Peyer's patch (tissue), 4 donors: Measurements from ENCODE around the gene CBX8. TPM values are rescaled to one million over a fixed set of nuclear protein-coding genes. Genes with fewer than 3 reads are reported as not detected.

Experiments
- DNase-seq, 3 donors: peaks; one replicate each; pipeline ENCODE4 v3.0.0-alpha.2; 2017 to 2019
- H3K27ac ChIP-seq, 4 donors: fragments of 200-600 bp; sonication (generic); one replicate each; pipeline ENCODE4 v1.5.1; 2016 to 2019
- H3K27me3 ChIP-seq, 2 donors: fragments of 200-600 bp; sonication (generic); one replicate each; pipeline ENCODE4 v1.5.1; 2019
- H3K36me3 ChIP-seq, 3 donors: fragments of 200-600 bp; sonication (generic); one replicate each; pipeline ENCODE4 v1.5.1; 2016 to 2019
- H3K4me1 ChIP-seq, 4 donors: fragments of 200-600 bp; sonication (generic); one replicate each; pipeline ENCODE4 v1.5.1; 2016 to 2019
- H3K4me3 ChIP-seq, 4 donors: fragments of 200-600 bp; sonication (generic); 1 replicate in 3 of 4; 2 replicates in 1 of 4; pipeline ENCODE4 v1.5.1; 2016 to 2019; ENCODE audit warnings: mild to moderate bottlenecking in 1 of 4
- H3K9me3 ChIP-seq, 4 donors: fragments of 200-600 bp; sonication (generic); one replicate each; pipeline ENCODE4 v1.5.1; 2016 to 2019; ENCODE audit warnings: mild to moderate bottlenecking in 1 of 4
- CTCF ChIP-seq, 6 experiments: fragments of 450-650 bp in 4 of 6; fragments of 200-600 bp in 2 of 6; sonication (generic) in 1 of 6; IDR thresholded peaks; one replicate each; pipeline ENCODE4 v1.5.1; 2017 to 2019; ENCODE audit warnings: antibody characterized with exemption in 6 of 6, mild to moderate bottlenecking in 3 of 6, moderate library complexity in 1 of 6
- POLR2A ChIP-seq, 2 donors: fragments of 450-650 bp; IDR thresholded peaks; one replicate each; pipeline ENCODE4 v1.5.1; 2017; ENCODE audit warnings: antibody characterized with exemption in 2 of 2, mild to moderate bottlenecking in 2 of 2, moderate library complexity in 2 of 2
- total RNA-seq, 4 donors: library from RNA; depleted of rRNA; stranded (reverse); fragments of >200 nt; gene quantifications; one replicate each; pipeline ENCODE4 v1.1.0, GENCODE V29; 2016

CBX8 gene
- total RNA-seq, 4 donors from 2014 or later: 2.5 to 14.9 (median 3.5) TPM

GRCh38 chr17:79810130-79811010, 13.5 kb upstream of the CBX8 start:
- TF ChIP-seq POLR2A (IDR thresholded peaks at IDR 0.05): no peak
- TF ChIP-seq CTCF (IDR thresholded peaks at IDR 0.05): no peak
- Histone ChIP-seq H3K27me3 (peaks cover 0 to 94% of the 10 kb centered on the region in 2 donors), H3K27ac (no peak overlapping the region), H3K9me3 (no peaks in the 10 kb centered on the region), H3K4me1 (peaks cover 21 to 63% (median 45%) of the 10 kb centered on the region in 4 donors), H3K36me3 (no peaks in the 10 kb centered on the region), H3K4me3 (peak overlapping the region in 2 of 4 donors; percentile 9 to 38)
- peak; percentile 55 to 86 (median 82) for DNase-seq

- H3K9me3 ChIP-seq: no peaks in the 10 kb centered on the region
- H3K4me3 ChIP-seq: peak overlapping the region in 1 of 4 donors; percentile 38
- no peak for DNase-seq
- TF ChIP-seq CTCF (IDR thresholded peaks at IDR 0.05) (no peak), POLR2A (IDR thresholded peaks at IDR 0.05) (no peak)
- no peaks in the 10 kb centered on the region for H3K36me3 ChIP-seq
- peaks cover 17 to 56% (median 38%) of the 10 kb centered on the region in 4 donors for H3K4me1 ChIP-seq
- H3K27me3 ChIP-seq: peaks cover 0 to 94% of the 10 kb centered on the region in 2 donors
- H3K27ac ChIP-seq: no peak overlapping the region
Observed at GRCh38 chr17:79809530-79810129, 12.8 kb upstream of the CBX8 start.

DNA sequence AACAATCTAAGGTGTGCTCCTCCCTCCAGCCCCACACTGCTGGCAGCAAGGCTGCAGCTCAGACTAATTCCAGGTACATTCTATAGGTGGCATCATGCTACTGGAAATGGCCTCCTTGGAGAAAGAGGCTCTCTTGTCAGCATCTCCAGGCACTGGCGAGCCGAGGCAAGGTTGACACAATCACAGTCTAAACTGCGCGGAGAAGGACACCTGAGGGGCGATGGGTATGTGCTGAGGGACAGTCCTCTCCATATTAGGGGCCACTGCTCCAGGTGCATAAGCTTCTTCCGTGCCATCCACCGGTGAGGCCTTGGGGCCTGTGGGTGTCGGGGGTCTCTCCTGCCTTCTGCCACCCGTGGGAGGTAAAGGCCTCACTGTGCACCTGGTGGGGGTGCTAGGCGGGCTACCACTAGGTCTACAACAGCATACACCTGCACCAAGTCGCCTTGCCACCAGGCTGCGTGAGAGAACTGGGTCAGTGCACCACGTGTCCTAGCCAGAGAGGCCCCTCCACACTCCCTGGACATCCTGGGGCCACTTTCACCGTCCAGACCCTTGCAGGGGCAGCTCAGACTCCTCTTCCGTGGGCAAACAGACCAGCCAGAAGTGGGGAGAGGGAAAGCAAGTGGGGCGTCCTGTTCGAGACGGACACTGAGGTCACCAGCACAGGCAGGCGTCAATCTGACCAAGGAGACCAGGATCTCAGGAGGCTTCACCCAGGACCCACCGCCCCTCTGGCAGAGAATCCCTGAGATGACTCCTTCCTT, 12.1 kb upstream of the CBX8 start:
- Histone ChIP-seq H3K27me3 (peaks cover 0 to 94% of the 10 kb centered on the region in 2 donors), H3K36me3 (no peaks in the 10 kb centered on the region), H3K9me3 (peaks cover 0 to 3% (median 0%) of the 10 kb centered on the region in 4 donors), H3K4me3 (no peak overlapping the region), H3K27ac (no peak overlapping the region), H3K4me1 (peaks cover 17 to 55% (median 33%) of the 10 kb centered on the region in 4 donors)
- TF ChIP-seq CTCF (IDR thresholded peaks at IDR 0.05) (peak in 4 of 6 experiments; percentile 22 to 81 (median 74)), POLR2A (IDR thresholded peaks at IDR 0.05) (no peak)
- peak in 1 of 3 donors; percentile 66 for DNase-seq

GRCh38 chr17:79806863-79807720, 10.2 kb upstream of the CBX8 start:
- peaks cover 11 to 54% (median 19%) of the 10 kb centered on the region in 4 donors for H3K4me1 ChIP-seq
- no peaks in the 10 kb centered on the region for H3K36me3 ChIP-seq
- no peak for DNase-seq
- H3K9me3 ChIP-seq: peaks cover 0 to 17% (median 0%) of the 10 kb centered on the region in 4 donors
- TF ChIP-seq CTCF (IDR thresholded peaks at IDR 0.05) (no peak), POLR2A (IDR thresholded peaks at IDR 0.05) (no peak)
- peaks cover 5 to 98% of the 10 kb centered on the region in 2 donors for H3K27me3 ChIP-seq
- no peak overlapping the region for H3K4me3 ChIP-seq
- H3K27ac ChIP-seq: no peak overlapping the region

DNA sequence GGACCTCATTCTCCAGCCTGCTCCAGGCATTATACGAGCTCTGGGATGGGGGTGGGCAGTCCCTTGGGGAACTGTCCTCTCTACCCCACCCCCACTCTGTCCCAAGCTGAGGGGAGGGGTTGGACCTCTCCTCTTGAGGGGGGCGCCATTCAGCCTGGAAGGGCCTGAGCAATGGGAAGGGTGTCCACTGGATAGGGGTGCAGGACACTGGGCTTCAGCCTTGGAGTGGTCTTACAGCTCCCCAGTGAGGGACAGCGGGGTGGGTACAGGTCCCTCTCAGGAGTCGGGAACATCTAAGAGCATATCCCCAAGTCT, 9.5 kb upstream of the CBX8 start:
- no peak for TF ChIP-seq POLR2A (IDR thresholded peaks at IDR 0.05)
- TF ChIP-seq CTCF (IDR thresholded peaks at IDR 0.05): no peak

More for the DNA sequence above, 9.5 kb upstream of the CBX8 start:
- Histone ChIP-seq H3K9me3 (peaks cover 0 to 17% (median 0%) of the 10 kb centered on the region in 4 donors), H3K4me1 (peaks cover 9 to 47% (median 16%) of the 10 kb centered on the region in 4 donors), H3K4me3 (no peak overlapping the region), H3K27ac (no peak overlapping the region), H3K36me3 (no peaks in the 10 kb centered on the region), H3K27me3 (peaks cover 7 to 98% of the 10 kb centered on the region in 2 donors)
- DNase-seq: no peak
